Suppressor macrophage treated with lipopolysaccharide for 1 hour (primary cell): ENCODE data around the gene ITPRID2.

ENCODE experiments used
- DNase-seq, 3 donors: peaks; one replicate each; pipeline ENCODE4 v3.0.0-alpha.2; 2020 to 2022

The ITPRID2 gene

DNA sequence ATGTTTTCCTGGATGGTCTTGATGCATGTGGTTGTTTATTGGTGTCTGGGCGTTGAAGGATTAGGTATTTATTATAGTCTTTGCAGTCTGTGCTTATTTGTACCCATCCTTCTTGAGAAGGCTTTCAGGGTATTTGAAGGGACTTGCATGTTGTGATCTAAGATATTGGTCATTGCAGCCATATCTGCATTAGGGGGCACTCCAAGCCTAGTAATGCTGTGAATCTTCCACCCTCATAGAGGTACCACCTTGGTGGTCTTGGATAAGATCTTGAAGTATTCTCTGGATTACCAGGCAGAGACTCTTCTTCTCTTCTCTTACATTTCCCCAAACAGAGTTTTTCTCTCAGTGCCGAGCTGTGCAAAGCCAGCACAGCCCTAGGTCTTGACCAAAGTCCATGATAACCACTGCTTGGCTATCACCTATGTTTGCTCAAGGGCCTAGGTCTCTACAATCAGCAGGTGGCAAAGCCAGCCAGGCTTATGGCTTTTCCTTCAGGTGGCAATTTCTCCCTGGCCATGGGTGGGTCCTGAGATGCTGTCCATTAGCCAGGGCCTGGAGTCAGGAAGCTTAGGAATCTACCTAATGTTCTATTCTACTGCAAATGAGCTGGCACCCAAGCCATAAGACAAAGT is 78.7 kb downstream of the ITPRID2 start:
- DNase-seq: no peak

DNA sequence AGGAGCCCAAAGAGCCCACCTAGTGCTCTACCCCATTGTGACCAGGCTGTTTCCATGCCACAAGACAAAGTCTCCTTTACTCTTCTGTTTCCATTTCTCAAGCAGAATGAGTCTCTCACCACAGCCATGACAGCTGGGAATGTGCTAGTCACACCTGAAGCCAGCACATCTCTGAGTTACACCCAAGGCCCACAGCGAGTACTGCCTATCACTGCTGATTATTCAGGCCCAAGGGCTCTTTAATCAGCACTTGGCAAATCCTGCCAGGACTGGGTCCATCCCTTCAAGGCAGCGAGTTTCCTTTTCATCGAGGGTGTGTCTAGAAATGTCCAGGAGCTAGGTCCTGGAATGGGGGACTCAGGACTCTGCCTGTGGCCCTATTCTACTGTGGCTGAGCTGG is 79.5 kb downstream of the ITPRID2 start:
- no peak for DNase-seq

DNA sequence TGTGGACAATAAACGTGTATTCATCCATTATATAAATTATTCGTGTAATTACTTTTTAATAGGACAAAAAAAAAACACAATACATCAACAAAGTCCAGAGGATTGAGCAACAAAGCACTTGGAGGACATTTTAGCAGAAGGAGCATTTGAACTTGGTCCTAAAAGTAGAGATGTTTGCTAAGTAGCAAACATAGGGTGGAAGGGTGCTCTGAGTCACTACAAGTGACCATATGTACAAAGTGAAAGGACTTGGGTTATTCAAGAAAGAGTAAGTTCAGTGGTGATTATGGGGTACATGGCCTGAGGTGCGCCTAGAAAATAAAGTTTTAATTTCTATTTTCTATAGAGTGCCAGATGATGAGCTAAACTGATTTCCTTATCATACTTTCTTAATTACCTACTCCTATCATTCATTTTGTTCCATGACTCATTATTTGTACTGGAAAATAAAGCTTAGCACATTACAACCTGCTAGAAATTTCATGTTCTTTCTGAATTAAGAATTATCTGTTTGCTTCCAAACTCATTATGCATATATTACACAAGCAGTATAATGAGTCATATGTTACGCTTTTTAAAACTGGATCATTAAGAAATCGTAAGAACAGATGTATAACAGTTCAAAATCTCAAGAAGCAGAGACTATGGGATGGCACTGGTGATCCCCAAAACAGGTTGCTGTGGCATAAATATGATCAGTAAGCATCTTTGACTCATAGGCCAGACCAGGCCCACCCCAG is 81.1 kb downstream of the ITPRID2 start:
- DNase-seq: no peak

DNA sequence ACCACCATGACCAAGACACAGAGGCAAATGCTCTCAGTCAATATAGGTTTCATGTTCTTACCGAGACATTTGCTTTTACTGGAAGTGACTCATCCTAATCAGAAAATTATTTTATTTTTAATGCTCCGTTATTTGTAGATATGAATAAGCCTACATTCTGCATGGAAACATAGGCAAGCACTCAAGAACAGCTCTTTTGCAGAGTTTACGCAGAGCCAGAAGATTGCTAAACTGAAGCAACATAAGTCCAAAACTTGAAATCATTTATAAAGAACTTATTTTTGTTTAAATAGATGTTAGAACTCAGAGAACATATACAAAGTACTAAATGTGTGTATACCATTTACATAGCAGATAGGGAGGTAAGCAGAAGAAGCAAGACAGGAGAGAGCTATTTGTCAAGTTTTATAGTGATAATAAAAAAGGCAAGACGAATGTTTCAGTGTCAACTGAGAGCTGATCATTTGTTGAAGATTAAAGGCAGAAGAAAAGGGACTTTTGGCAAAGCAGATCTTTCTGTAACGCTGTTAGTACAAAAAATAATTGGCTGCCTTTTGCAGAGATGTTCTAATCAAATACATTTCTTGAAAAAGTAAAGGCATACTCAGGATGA is 81.7 kb downstream of the ITPRID2 start:
- DNase-seq: no peak

DNA sequence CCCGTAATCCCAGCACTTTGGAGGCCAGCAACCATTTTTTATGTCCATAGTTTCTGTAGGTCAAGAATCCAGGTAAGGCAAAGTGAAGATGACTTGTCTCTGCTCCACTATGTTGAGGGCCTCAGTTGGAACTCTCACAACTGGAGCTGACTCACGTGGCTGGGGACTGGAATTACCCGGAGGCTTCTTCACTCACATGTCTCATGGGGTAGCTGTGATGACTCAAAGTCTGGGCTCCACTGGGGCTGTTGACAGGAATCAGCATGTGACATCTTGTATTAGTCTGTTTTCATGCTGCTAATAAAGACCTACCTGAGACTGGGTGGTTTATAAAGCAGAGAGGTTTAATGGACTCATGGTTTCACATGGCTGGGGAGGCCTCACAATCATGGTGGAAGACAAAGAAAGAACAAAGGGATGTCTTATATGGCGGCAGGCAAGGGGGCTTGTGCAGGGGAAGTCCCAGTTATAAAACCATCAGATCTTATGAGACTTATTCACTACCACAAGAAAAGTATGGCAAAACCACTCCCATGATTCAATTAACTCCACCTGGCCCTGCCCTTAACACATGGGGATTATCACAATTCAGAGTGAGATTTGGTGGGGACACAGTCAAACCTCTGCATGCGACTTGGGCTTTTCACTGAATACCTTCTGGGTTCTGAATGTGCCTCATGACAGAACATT is 86.3 kb downstream of the ITPRID2 start:
- DNase-seq: peak; percentile 69 to 77 (median 74)

DNA sequence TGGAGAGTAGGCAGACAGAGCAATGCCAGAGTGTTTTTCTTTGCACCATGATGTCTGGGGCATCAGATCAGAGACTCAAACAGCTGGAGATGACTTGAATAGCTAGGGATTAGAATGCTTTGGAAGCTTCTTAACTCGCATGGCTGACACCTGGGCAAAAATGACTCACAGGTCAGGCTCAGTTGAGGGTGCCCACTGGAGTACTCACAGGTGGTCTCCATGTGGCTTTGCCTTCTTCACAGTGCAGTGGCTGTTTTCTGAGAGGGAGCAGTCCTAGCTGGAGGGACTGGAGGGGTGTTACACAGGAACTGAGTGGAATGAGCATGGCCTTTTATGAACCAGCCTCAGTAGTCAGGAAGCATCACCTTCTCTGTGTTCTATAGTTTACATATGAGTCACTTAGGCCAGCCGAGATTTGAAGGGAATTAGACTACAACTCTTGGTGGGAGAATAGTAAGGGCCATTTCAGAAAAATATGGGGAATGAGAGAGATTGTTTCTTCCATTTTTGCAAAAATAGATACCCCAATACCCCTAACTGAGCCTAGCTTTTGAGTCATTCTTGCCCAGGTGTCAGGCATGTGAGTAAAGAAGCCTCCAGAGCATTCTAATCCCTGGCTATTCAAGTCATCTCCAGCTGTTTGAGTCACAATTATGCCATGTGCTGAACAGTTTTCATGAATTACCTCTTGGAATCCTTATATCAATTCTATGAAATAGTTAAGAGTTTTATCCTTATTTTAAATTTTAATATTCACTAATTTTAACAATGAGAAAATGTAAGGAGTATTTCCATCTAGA is 87.0 kb downstream of the ITPRID2 start:
- DNase-seq: no peak
